Neural cell (in vitro differentiated cells): ENCODE results near the gene GDPD3.

Experiments
- CTCF ChIP-seq: fragments of 450-650 bp; IDR thresholded peaks from 2 replicates; pipeline ENCODE4 v1.5.1; 2014; ENCODE audit warnings: antibody characterized with exemption, mild to moderate bottlenecking, moderate library complexity; ENCODE audit not compliant: poor library complexity, severe bottlenecking
- REST ChIP-seq: IDR thresholded peaks from 2 replicates; pipeline ENCODE4 v1.6.1; 2012; ENCODE audit warnings: borderline replicate concordance
- SMC3 ChIP-seq: fragments of 450-650 bp; conservative IDR thresholded peaks from 2 replicates; pipeline ENCODE4 v1.6.1; 2014; ENCODE audit warnings: antibody characterized with exemption, mild to moderate bottlenecking, moderate library complexity; ENCODE audit not compliant: poor library complexity

DNA sequence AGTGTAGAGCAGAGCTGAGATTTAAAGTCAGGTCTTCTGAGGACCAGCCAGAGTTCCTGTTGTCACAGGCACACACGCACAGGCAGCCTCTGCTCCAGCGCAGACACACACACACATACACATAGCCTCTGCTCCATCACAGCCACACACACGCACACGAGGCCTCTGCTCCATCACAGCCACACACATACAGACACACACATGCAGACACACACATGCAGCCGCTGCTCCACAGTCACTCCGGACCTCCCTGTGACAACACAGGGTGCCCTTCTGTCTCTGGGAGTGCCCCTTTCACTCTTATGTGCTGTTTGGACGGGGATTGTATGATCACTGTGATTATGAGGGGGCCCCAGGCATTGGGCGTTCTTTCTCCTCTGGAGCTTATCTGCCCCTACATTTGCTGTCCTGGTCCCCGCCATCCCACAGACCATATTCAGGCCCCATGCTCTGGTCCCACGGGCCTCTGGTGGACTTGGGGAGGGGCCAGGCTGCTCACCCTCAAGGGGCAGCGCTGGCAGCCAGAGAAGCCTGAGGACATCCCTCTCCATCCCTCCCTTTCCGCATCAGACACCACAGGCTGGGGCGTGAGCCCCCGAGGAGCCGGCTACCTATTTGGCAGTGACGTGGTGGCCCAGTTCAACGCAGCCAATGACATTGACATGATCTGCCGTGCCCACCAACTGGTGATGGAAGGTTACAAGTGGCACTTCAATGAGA lies 29.1 kb downstream of the GDPD3 start:
- TF ChIP-seq CTCF, result no peak
- no peak for TF ChIP-seq SMC3
- TF ChIP-seq REST, result no peak
